RWPE1 (cell line): ENCODE results near the gene RWDD3.

Source experiments
- CTCF ChIA-PET: fragments of 350-600 bp; sonication (Branson Sonifier 250); formaldehyde crosslinking; extraction: SDS; loops from one replicate; lab custom pipeline; 2021; lab: Yijun Ruan, JAX
- POLR2A ChIA-PET: fragments of 400-600 bp; formaldehyde crosslinking; extraction: SDS; loops from one replicate; lab custom pipeline; 2020; ENCODE audit warnings: antibody characterized with exemption; ENCODE audit not compliant: low non-redundant PET; lab: Yijun Ruan, JAX
- DNase-seq: peaks from one replicate; pipeline ENCODE4 v3.0.0; 2012; ENCODE audit warnings: low spot score
- H3K27ac ChIP-seq: fragments of 450-650 bp; 2 replicates; pipeline ENCODE4 v1.5.1; 2017
- TF ChIP-seq, protein P1 (sequence below): fragments of 450-650 bp; conservative IDR thresholded peaks from 2 replicates; pipeline ENCODE4 v1.5.1; 2017; ENCODE audit warnings: low read depth, mild to moderate bottlenecking

Gene RWDD3

DNA sequence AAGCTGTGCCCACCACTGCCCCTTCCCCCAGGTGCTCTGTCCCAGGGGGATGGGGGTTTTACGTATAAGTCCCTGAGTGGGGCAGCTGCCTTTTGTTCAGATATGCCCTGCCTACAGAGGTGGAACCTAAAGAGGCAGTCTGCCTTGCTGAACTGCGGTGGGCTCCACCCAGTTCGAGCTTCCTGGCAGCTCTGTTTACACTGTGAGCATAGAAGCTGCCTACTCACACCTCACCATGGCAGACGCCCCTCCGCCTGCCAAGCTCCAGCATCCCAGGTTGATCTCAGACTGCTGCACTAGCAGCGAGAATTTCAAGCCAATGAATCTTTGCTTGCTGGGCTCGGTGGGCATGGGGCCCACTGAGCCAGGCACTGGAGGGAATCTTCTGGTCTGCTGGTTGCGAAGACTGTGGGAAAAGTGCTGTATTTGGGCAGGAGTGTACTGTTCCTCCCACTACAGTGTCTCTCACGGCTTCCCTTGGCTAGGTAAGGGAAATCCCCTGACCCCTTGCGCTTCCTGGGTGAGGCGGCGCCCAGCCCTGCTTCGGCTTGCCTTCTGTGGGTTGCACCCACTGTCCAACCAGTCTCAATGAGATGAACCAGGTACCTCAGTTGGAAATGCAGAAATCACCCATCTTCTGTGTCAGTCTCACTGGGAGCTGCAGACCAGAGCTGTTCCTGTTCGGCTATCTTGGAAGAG lies 17.6 kb upstream of the RWDD3 start:
- TF ChIP-seq, protein P1, sequence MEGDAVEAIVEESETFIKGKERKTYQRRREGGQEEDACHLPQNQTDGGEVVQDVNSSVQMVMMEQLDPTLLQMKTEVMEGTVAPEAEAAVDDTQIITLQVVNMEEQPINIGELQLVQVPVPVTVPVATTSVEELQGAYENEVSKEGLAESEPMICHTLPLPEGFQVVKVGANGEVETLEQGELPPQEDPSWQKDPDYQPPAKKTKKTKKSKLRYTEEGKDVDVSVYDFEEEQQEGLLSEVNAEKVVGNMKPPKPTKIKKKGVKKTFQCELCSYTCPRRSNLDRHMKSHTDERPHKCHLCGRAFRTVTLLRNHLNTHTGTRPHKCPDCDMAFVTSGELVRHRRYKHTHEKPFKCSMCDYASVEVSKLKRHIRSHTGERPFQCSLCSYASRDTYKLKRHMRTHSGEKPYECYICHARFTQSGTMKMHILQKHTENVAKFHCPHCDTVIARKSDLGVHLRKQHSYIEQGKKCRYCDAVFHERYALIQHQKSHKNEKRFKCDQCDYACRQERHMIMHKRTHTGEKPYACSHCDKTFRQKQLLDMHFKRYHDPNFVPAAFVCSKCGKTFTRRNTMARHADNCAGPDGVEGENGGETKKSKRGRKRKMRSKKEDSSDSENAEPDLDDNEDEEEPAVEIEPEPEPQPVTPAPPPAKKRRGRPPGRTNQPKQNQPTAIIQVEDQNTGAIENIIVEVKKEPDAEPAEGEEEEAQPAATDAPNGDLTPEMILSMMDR, result no peak
- ChIA-PET CTCF (interaction anchor here (0.6 to 0.8 kb wide), 3 partner anchors 16 to 361 kb away, joined by 3 read pairs; partner anchors contain the start of gene TLCD4), POLR2A (no interaction called here)
- no peak overlapping the region for H3K27ac ChIP-seq
- DNase-seq, result no peak

DNA sequence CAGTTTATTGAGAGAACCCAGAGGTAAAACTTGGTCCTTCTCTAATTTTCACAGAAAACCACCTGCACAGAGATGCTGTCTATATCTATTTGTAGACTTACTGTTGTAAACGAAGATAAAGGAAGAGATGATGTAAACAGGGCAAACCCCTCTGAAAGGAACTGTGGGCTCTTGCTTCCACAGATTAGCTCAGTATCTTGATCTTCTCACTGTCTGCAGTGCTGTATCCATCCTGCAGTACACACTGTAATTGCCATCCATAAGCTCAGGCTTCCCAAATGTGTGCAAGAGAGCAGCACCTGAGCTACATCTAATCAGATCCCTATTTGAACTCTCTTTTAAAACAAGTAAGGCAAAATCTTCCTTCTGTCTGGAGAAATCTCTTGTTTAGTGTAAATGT lies 16.6 kb upstream of the RWDD3 start:
- CTCF ChIA-PET, result no interaction called here
- POLR2A ChIA-PET, result no interaction called here

DNA sequence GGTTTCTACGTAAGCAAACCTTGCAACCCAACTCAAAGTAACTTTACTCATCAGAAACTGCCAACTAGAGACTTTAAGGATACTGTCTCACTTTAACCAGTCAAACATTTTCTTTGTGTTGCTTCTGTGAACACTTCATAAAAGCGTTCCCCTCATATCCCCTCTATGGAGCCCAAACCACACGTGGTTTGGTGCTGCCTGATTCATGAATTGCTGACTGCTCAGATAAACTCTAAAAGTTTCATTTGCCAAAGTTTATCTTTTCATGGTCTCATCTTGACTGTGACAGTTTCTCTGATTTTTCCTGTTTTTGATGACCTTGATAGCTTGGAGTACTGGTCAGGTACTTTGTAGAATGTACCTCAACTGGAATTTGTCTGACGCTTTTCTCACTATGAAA lies 14.6 kb upstream of the RWDD3 start:
- POLR2A ChIA-PET, result no interaction called here
- TF ChIP-seq, protein P1, result no peak
- no peak for DNase-seq

More for the DNA sequence above, 16.6 kb upstream of the RWDD3 start:
- DNase-seq, result no peak
- no peak overlapping the region for H3K27ac ChIP-seq
- TF ChIP-seq, protein P1, result no peak

DNA sequence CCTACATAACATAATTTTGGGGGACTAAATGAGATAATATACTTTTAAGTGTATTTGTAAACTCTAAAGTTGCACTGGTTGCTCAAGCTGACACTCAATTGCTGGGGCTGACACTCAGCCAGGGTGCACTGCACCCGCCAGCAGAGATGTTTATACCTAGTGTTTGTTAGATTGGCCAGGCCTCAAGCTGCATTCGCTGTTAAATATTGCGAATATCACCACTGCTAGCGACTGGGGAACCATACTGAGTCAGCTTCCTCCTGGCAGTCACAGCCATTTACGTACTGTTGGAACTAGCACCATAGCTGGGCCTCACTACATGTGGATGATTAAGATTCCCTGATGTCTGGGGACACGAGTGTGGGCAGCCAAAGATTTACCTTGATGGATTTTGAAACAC lies 12.7 kb upstream of the RWDD3 start:
- ChIA-PET CTCF (no interaction called here), POLR2A (no interaction called here)
- H3K27ac ChIP-seq, result no peak overlapping the region
- no peak for DNase-seq
- TF ChIP-seq, protein P1, result no peak

More for the DNA sequence above, 14.6 kb upstream of the RWDD3 start:
- CTCF ChIA-PET, result interaction anchor here (0.6 kb wide), 1 partner anchor 74 kb away, joined by 4 read pairs; no protein-coding TSS in a partner anchor
- H3K27ac ChIP-seq, result no peak overlapping the region

DNA sequence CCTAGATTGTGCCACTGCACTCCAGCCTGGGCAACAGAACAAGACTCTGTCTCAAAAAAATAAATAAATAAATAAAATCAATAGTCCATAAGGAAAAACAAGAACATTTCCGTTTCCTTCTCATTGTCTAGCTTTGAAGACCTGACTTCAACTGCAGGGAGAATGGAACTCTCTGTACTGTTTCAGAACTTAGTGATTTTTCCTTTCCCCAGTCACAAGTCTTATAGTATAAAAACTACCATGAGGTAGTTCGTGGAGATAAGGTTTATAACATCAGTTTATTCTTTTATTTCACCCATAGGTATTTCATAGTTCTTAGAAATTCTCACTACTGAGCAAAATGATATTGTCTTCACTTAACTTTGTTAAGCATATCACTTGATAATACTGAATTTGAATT lies 11.4 kb upstream of the RWDD3 start:
- ChIA-PET POLR2A (no interaction called here), CTCF (interaction anchor here (0.8 to 2.4 kb wide), 2 partner anchors 11 to 368 kb away, joined by 6 to 8 read pairs; partner anchors contain the start of gene RWDD3)
- TF ChIP-seq, protein P1, result no peak
- DNase-seq, result no peak
- no peak overlapping the region for H3K27ac ChIP-seq

DNA sequence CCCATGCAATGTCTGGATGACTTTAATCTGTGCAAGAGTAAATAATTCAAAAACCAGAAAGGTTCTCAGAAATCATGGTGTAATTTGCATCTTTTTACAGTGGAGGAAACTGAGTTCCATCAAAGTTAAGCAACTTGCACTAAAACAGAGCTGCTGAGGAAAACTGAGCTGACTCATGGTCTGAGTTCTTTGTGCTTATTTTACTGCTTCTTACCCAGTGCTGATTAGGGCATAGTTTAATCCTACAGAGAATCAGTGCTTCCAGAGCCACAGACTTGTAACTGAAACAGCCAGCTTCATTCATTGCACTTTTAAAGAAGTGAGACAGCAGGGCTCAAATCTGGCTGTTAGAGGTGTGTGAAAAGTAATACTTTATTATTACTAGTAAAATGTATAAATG lies 10.9 kb upstream of the RWDD3 start:
- DNase-seq, result no peak
- ChIA-PET POLR2A (interaction anchor here (0.6 kb wide), 1 partner anchor 10 kb away, joined by 3 read pairs; no protein-coding TSS in a partner anchor), CTCF (interaction anchor here (0.6 to 2.4 kb wide), 3 partner anchors 11 to 1813 kb away, joined by 5 to 8 read pairs (median 6); partner anchors contain the start of gene RWDD3)
- TF ChIP-seq, protein P1, result no peak
- no peak overlapping the region for H3K27ac ChIP-seq
